COR-L47 (cell line): ENCODE measurements around the gene CLUH.

Source experiments
- DNase-seq: peaks from one replicate; lab custom pipeline; 2025; lab: John Stamatoyannopoulos, UW

Gene CLUH

GRCh38 chr17:2721603-2722002 is 10.0 kb upstream of the CLUH start:
- DNase-seq: no peak

GRCh38 chr17:2719861-2720260 is 8.3 kb upstream of the CLUH start:
- no peak for DNase-seq

- no peak for DNase-seq
Measured at GRCh38 chr17:2718150-2718938, 6.8 kb upstream of the CLUH start.

GRCh38 chr17:2716649-2717048 is 5.1 kb upstream of the CLUH start:
- DNase-seq: no peak

GRCh38 chr17:2713881-2714280 is 2.3 kb upstream of the CLUH start:
- DNase-seq: no peak

GRCh38 chr17:2712300-2713043 is 908 bp upstream of the CLUH start:
- no peak for DNase-seq

GRCh38 chr17:2710803-2711607 is 559 bp downstream of the CLUH start:
- DNase-seq: no peak

- no peak for DNase-seq
Measured at GRCh38 chr17:2710071-2710802, 1.3 kb downstream of the CLUH start.

- DNase-seq: no peak
Measured at GRCh38 chr17:2709183-2709661, 2.3 kb downstream of the CLUH start.

- DNase-seq: no peak
Measured at GRCh38 chr17:2708585-2709182, 2.9 kb downstream of the CLUH start.

- no peak for DNase-seq
Measured at GRCh38 chr17:2707721-2708584, 3.6 kb downstream of the CLUH start.

GRCh38 chr17:2706911-2707510 is 4.6 kb downstream of the CLUH start:
- no peak for DNase-seq

GRCh38 chr17:2705888-2706795 is 5.4 kb downstream of the CLUH start:
- no peak for DNase-seq

- no peak for DNase-seq
Measured at GRCh38 chr17:2705263-2705662, 6.3 kb downstream of the CLUH start.

- no peak for DNase-seq
Measured at GRCh38 chr17:2704890-2705248, 6.7 kb downstream of the CLUH start.

- no peak for DNase-seq
Measured at GRCh38 chr17:2704031-2704889, 7.3 kb downstream of the CLUH start.

GRCh38 chr17:2703606-2704005 is 8.0 kb downstream of the CLUH start:
- DNase-seq: no peak

- DNase-seq: no peak
Measured at GRCh38 chr17:2703181-2703580, 8.4 kb downstream of the CLUH start.
